Trophoblast cell (in vitro differentiated cells and primary cell): Measurements from ENCODE around the gene TMCC1.

Source experiments
- DNase-seq, 2 donors: peaks; one replicate each; pipeline ENCODE4 v3.0.0-alpha.2; 2016
- H2AFZ ChIP-seq: 2 replicates; pipeline ENCODE4 v1.6.1; 2013; ENCODE audit warnings: low read length, moderate library complexity, mild to moderate bottlenecking; ENCODE audit not compliant: insufficient read depth, poor library complexity
- H2AK5ac ChIP-seq: 2 replicates; pipeline ENCODE4 v1.6.1; 2013; ENCODE audit warnings: mild to moderate bottlenecking, low read length
- H2BK120ac ChIP-seq: 2 replicates; pipeline ENCODE4 v1.6.1; 2013; ENCODE audit warnings: low read length, mild to moderate bottlenecking, moderate library complexity; ENCODE audit not compliant: insufficient read depth, poor library complexity
- H2BK12ac ChIP-seq: 2 replicates; pipeline ENCODE4 v1.6.1; 2013; ENCODE audit warnings: mild to moderate bottlenecking, low read length, moderate library complexity
- H2BK5ac ChIP-seq: 2 replicates; pipeline ENCODE4 v1.6.1; 2013; ENCODE audit warnings: low read length, low read depth, moderate library complexity, mild to moderate bottlenecking; ENCODE audit not compliant: poor library complexity
- H3K14ac ChIP-seq: 2 replicates; pipeline ENCODE4 v1.6.1; 2013; ENCODE audit warnings: mild to moderate bottlenecking, low read length
- H3K18ac ChIP-seq: 2 replicates; pipeline ENCODE4 v1.6.1; 2013; ENCODE audit warnings: mild to moderate bottlenecking, low read length
- H3K23ac ChIP-seq: 2 replicates; pipeline ENCODE4 v1.6.1; 2013; ENCODE audit warnings: low read length
- H3K27ac ChIP-seq: 2 replicates; pipeline ENCODE4 v1.5.1; 2013; ENCODE audit warnings: low read depth, mild to moderate bottlenecking, inconsistent platforms, low read length, moderate library complexity
- H3K27me3 ChIP-seq: 2 replicates; pipeline ENCODE4 v1.6.1; 2013; ENCODE audit warnings: inconsistent platforms, mild to moderate bottlenecking, low read length, moderate library complexity; ENCODE audit not compliant: insufficient read depth
- H3K36me3 ChIP-seq, 2 experiments: 1 replicate in 1 of 2; 2 replicates in 1 of 2; pipeline ENCODE4 v1.6.1; 2013; ENCODE audit warnings: low read length in 2 of 2, mild to moderate bottlenecking in 2 of 2, moderate library complexity in 1 of 2; ENCODE audit not compliant: insufficient read depth in 2 of 2, control insufficient read depth in 1 of 2
- H3K4ac ChIP-seq: 2 replicates; pipeline ENCODE4 v1.6.1; 2013; ENCODE audit warnings: low read depth, mild to moderate bottlenecking, low read length, moderate library complexity
- H3K4me1 ChIP-seq, 2 experiments: 1 replicate in 1 of 2; 2 replicates in 1 of 2; pipeline ENCODE4 v1.6.1; 2013; ENCODE audit warnings: low read length in 2 of 2, mild to moderate bottlenecking in 2 of 2, moderate library complexity in 1 of 2; ENCODE audit not compliant: insufficient read depth in 2 of 2, control insufficient read depth in 1 of 2
- H3K4me2 ChIP-seq: 2 replicates; pipeline ENCODE4 v1.6.1; 2013; ENCODE audit warnings: inconsistent platforms, mild to moderate bottlenecking, low read length, moderate library complexity
- H3K4me3 ChIP-seq: 2 replicates; pipeline ENCODE4 v1.5.1; 2013; ENCODE audit warnings: mild to moderate bottlenecking, low read depth, low read length, inconsistent platforms
- H3K79me1 ChIP-seq: one replicate; pipeline ENCODE4 v1.6.1; 2013; ENCODE audit warnings: low read length
- H3K79me2 ChIP-seq: 2 replicates; pipeline ENCODE4 v1.6.1; 2013; ENCODE audit warnings: low read length, mild to moderate bottlenecking; ENCODE audit not compliant: control insufficient read depth, insufficient read depth, poor library complexity
- H3K9ac ChIP-seq: 2 replicates; pipeline ENCODE4 v1.6.1; 2013; ENCODE audit warnings: mild to moderate bottlenecking, low read length
- H3K9me3 ChIP-seq: 2 replicates; pipeline ENCODE4 v1.6.1; 2013; ENCODE audit warnings: low read depth, mild to moderate bottlenecking, control low read depth, inconsistent platforms, low read length; ENCODE audit not compliant: insufficient read depth
- H4K12ac ChIP-seq: 2 replicates; pipeline ENCODE4 v1.6.1; 2013; ENCODE audit warnings: low read depth, mild to moderate bottlenecking, low read length, moderate library complexity
- H4K8ac ChIP-seq: 2 replicates; pipeline ENCODE4 v1.6.1; 2013; ENCODE audit warnings: low read depth, mild to moderate bottlenecking, low read length, moderate library complexity
- H4K91ac ChIP-seq: one replicate; pipeline ENCODE4 v1.6.1; 2013; ENCODE audit warnings: low read depth, mild to moderate bottlenecking, low read length, moderate library complexity
- WGBS: extraction: QIAGEN DNeasy Blood & Tissue Kit; methylation state at CpG from one replicate; pipeline ENCODE4 v1.1.7; 2013; ENCODE audit warnings: missing lambda C conversion rate; ENCODE audit not compliant: insufficient read length, insufficient coverage; ENCODE audit errors: extremely low coverage; 5-methylcytosine and 5-hydroxymethylcytosine counted together

The TMCC1 gene

DNA sequence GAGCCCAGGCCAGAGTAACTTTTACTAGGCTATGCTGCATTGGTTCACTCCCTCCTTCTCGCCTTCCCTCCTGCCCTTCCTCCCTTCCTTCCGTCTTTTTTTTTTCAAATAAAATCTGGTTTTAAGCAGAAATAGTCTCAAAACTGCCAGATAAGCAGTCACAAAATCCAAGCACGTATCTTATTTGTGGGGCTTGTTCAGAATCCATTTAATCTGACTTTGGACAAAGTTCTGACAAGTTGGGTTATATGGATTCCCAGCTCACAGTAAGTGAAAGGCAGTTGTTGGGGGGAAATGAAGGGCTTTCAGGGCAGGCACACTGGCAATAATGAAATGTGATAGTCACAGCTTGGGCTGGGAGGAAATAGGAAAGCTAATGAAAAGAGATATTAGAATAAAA, 255.0 kb downstream of the TMCC1 start:
- no peak overlapping the region for H2BK5ac ChIP-seq
- no peak overlapping the region for H2BK12ac ChIP-seq
- H3K9me3 ChIP-seq = peaks cover 3% of the 10 kb centered on the region
- H3K4me3 ChIP-seq = no peak overlapping the region
- H4K91ac ChIP-seq = no peak overlapping the region
- H3K9ac ChIP-seq = no peak overlapping the region
- peaks cover 4% of the 10 kb centered on the region for H3K79me1 ChIP-seq
- H2BK120ac ChIP-seq = no peak overlapping the region
- H3K79me2 ChIP-seq = no peaks in the 10 kb centered on the region
- H3K4me2 ChIP-seq = no peak overlapping the region
- H3K4ac ChIP-seq = no peak overlapping the region
- DNase-seq = no peak
- H3K14ac ChIP-seq = no peak overlapping the region
- H4K8ac ChIP-seq = no peak overlapping the region
- H3K4me1 ChIP-seq = peaks cover 9 to 10% of the 10 kb centered on the region in 2 experiments
- no peaks in the 10 kb centered on the region for H3K27me3 ChIP-seq
- no CpG with 5 or more reads among the region's 3 CpGs for WGBS
- H3K23ac ChIP-seq = no peak overlapping the region
- H2AK5ac ChIP-seq = no peak overlapping the region
- no peak overlapping the region for H4K12ac ChIP-seq
- H3K18ac ChIP-seq = no peak overlapping the region
- peaks cover 0 to 2% of the 10 kb centered on the region in 2 experiments for H3K36me3 ChIP-seq
- no peak overlapping the region for H3K27ac ChIP-seq
- no peak overlapping the region for H2AFZ ChIP-seq

DNA sequence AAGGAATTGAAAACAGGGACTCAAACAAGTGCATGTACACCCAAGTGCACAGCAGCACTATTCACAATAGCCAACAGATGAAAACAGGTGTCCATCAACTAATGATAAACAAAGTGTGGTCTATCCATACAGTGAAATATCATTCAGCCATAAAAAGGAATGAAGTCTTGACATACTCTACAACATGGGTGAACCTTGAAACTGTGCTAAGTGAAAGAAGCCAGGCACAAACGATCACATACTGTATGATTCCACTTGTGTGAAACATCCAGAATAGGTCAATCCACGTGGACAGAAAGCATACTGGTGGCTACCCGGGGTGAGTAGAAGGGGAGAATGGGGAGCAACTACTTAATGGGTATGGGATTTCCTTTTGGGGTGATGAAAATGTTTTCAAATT, 257.4 kb downstream of the TMCC1 start:
- H3K4me2 ChIP-seq = no peak overlapping the region
- no peak overlapping the region for H3K9ac ChIP-seq
- no peak overlapping the region for H4K12ac ChIP-seq
- no CpG with 5 or more reads among the region's 3 CpGs for WGBS
- no peaks in the 10 kb centered on the region for H3K27me3 ChIP-seq
- peaks cover 9 to 24% of the 10 kb centered on the region in 2 experiments for H3K4me1 ChIP-seq
- no peak overlapping the region for H3K18ac ChIP-seq
- peaks cover 3% of the 10 kb centered on the region for H3K9me3 ChIP-seq
- no peak overlapping the region for H4K8ac ChIP-seq
- H2AK5ac ChIP-seq = no peak overlapping the region
- no peak overlapping the region for H3K4ac ChIP-seq
- no peak overlapping the region for H2AFZ ChIP-seq
- H2BK120ac ChIP-seq = no peak overlapping the region
- no peak overlapping the region for H2BK12ac ChIP-seq
- no peak overlapping the region for H3K4me3 ChIP-seq
- H3K14ac ChIP-seq = no peak overlapping the region
- H3K79me2 ChIP-seq = peaks cover 4% of the 10 kb centered on the region
- DNase-seq = no peak
- peaks cover 6% of the 10 kb centered on the region for H3K79me1 ChIP-seq
- H3K36me3 ChIP-seq = peaks cover 0 to 2% of the 10 kb centered on the region in 2 experiments
- H2BK5ac ChIP-seq = no peak overlapping the region
- H4K91ac ChIP-seq = no peak overlapping the region
- no peak overlapping the region for H3K23ac ChIP-seq
- no peak overlapping the region for H3K27ac ChIP-seq

DNA sequence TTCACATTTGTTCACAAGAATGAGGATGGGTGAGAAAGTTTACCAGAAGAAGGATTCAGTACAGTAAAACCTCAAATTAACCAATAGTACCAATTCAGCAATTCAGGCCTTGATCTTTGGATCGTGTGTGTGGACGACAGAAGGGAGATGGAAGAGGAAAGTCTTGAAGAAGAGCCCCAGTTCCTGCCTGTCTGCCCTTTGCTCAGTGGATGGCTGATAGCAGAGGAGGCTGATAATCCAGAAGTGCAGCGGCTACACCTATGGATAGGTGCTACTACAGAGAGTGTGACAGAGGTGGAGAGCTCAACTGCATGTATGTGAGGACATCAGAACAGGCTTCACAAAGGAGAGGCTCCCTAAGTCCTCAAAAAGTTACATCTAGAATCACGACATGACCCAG, 257.9 kb downstream of the TMCC1 start:
- no peak overlapping the region for H3K14ac ChIP-seq
- H3K9ac ChIP-seq = no peak overlapping the region
- H3K18ac ChIP-seq = no peak overlapping the region
- no peak overlapping the region for H4K91ac ChIP-seq
- H3K27me3 ChIP-seq = no peaks in the 10 kb centered on the region
- peak overlapping the region; percentile 73 for H3K23ac ChIP-seq
- peaks cover 4% of the 10 kb centered on the region for H3K79me2 ChIP-seq
- WGBS = no CpG with 5 or more reads among the region's 4 CpGs
- H3K27ac ChIP-seq = no peak overlapping the region
- H4K12ac ChIP-seq = no peak overlapping the region
- H3K36me3 ChIP-seq = peaks cover 0 to 2% of the 10 kb centered on the region in 2 experiments
- no peak overlapping the region for H3K4me2 ChIP-seq
- no peak for DNase-seq
- peaks cover 6% of the 10 kb centered on the region for H3K79me1 ChIP-seq
- H2AFZ ChIP-seq = no peak overlapping the region
- H2BK120ac ChIP-seq = no peak overlapping the region
- peak overlapping the region; percentile 44 for H2AK5ac ChIP-seq
- no peak overlapping the region for H4K8ac ChIP-seq
- H3K4me1 ChIP-seq = peaks cover 9 to 24% of the 10 kb centered on the region in 2 experiments
- no peak overlapping the region for H3K4ac ChIP-seq
- H3K4me3 ChIP-seq = no peak overlapping the region
- H2BK12ac ChIP-seq = no peak overlapping the region
- H2BK5ac ChIP-seq = no peak overlapping the region
- peaks cover 3% of the 10 kb centered on the region for H3K9me3 ChIP-seq

DNA sequence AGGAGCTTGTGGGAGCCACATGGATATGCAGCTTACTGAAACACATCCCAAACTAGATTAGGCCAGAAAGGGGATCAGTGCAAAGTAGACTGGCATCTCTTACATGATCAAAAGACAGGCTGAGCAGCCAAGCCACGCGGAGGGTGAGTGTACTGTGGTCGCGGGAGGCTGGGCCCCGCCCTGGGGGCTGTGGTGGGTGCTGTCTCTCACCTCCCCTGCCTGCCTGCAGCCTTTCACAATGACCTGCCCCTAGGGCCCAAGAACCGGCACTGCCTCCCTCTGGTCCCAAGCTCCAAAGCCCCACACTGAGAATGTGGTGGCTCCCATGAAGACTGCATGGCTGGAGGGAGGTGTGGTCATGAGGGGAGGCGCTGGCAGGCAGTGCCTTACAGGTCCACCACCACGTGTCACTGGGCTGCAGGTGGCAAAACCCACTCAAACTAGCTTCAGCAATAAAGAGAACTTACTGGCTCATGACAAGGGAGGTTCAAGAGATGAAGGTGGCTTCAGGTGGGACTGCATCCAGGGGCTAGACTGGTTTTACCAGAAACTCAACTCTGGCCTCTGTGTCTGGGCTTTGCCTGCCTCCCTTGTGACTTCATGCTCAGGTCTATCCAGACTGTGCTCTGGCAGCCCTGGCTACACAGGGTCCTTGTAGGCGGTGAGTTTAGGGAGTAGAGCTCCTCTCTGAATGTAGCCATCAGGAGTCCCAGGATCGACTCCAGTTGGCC, 259.6 kb downstream of the TMCC1 start:
- Histone ChIP-seq H2AK5ac (no peak overlapping the region), H3K79me2 (peaks cover 4% of the 10 kb centered on the region)
- WGBS = no CpG with 5 or more reads among the region's 10 CpGs

More for the DNA sequence above, 259.6 kb downstream of the TMCC1 start:
- peak; percentile 66 to 82 for DNase-seq
- H3K9ac ChIP-seq = no peak overlapping the region
- peaks cover 0 to 2% of the 10 kb centered on the region in 2 experiments for H3K36me3 ChIP-seq
- H3K79me1 ChIP-seq = peaks cover 6% of the 10 kb centered on the region
- H2BK12ac ChIP-seq = peak overlapping the region; percentile 19
- no peak overlapping the region for H3K14ac ChIP-seq
- no peaks in the 10 kb centered on the region for H3K27me3 ChIP-seq
- peak overlapping the region; percentile 47 for H4K91ac ChIP-seq
- H3K4me2 ChIP-seq = no peak overlapping the region
- peak overlapping the region; percentile 53 for H3K27ac ChIP-seq
- no peak overlapping the region for H2BK5ac ChIP-seq
- H3K23ac ChIP-seq = no peak overlapping the region
- H4K8ac ChIP-seq = no peak overlapping the region
- peaks cover 9 to 24% of the 10 kb centered on the region in 2 experiments for H3K4me1 ChIP-seq
- H2AFZ ChIP-seq = no peak overlapping the region
- no peak overlapping the region for H4K12ac ChIP-seq
- peak overlapping the region; percentile 35 for H2BK120ac ChIP-seq
- H3K4me3 ChIP-seq = no peak overlapping the region
- H3K4ac ChIP-seq = no peak overlapping the region
- H3K9me3 ChIP-seq = peaks cover 3% of the 10 kb centered on the region
- H3K18ac ChIP-seq = peak overlapping the region; percentile 23
